ENCODE data around the gene OR2V1.

GRCh38 chr5:181098762-181099601 is 32.0 kb downstream of the OR2V1 start:
- TF ChIP-seq CTCF (IDR thresholded peaks at IDR 0.05; ENCODE audit: low read depth, low read length, poor library complexity, severe bottlenecking) (no peak), EZH2phosphoT487 (IDR thresholded peaks at IDR 0.05; ENCODE audit: borderline replicate concordance, low read length) (no peak)

Data from DOHH2 (cell line).